ENCODE results near the gene CRYBA2. TPM values are rescaled to one million over a fixed set of nuclear protein-coding genes. Genes with fewer than 3 reads are reported as not detected.

The CRYBA2 gene
- total RNA-seq, 2 experiments from 2014 or later, result not detected

- H3K4me2 ChIP-seq (ENCODE audit: low read length), result no peak overlapping the region
- H3K79me2 ChIP-seq (ENCODE audit: insufficient read depth, low read depth, low read length), result no peaks in the 10 kb centered on the region
- no peak overlapping the region for H3K4me3 ChIP-seq (ENCODE audit: low read depth, low read length, poor library complexity, severe bottlenecking)
- no peak overlapping the region for H2AFZ ChIP-seq (ENCODE audit: low read length)
- no peak overlapping the region for H3K27ac ChIP-seq (ENCODE audit: low read depth, low read length, poor library complexity, severe bottlenecking)
- no peaks in the 10 kb centered on the region for H3K9me2 ChIP-seq (ENCODE audit: insufficient read depth, low read length)
- TF ChIP-seq EZH2phosphoT487 (IDR thresholded peaks at IDR 0.05; ENCODE audit: borderline replicate concordance, low read depth, low read length) (no peak), CTCF (conservative IDR thresholded peaks at IDR 0.05; ENCODE audit: low read length) (no peak)
- POLR2A ChIA-PET, result no interaction called here
- H3K4me1 ChIP-seq (ENCODE audit: insufficient read depth, low read length, poor library complexity, severe bottlenecking), result no peaks in the 10 kb centered on the region
- no peaks in the 10 kb centered on the region for H3K9me3 ChIP-seq (ENCODE audit: low read length)
- BruUV-seq (replicated peaks), result no TSS peak
- intact Hi-C loops (cut with micrococcal nuclease; ENCODE audit: unreplicated experiment), result no loop called here
- DNase-seq (ENCODE audit: low spot score), result no peak
- no peaks in the 10 kb centered on the region for H4K20me1 ChIP-seq (ENCODE audit: insufficient read depth, low read length)
- CTCF ChIA-PET (ENCODE audit: unreplicated experiment), result no interaction called here
- no peaks in the 10 kb centered on the region for H3K36me3 ChIP-seq (ENCODE audit: insufficient read depth, low read length)
Measured at GRCh38 chr2:218983263-218983933, 9.8 kb downstream of the CRYBA2 start.

GRCh38 chr2:218982586-218983262 is 10.5 kb downstream of the CRYBA2 start:
- no peak overlapping the region for H2AFZ ChIP-seq (ENCODE audit: low read length)
- H3K4me1 ChIP-seq (ENCODE audit: insufficient read depth, low read length, poor library complexity, severe bottlenecking), result no peaks in the 10 kb centered on the region
- H3K36me3 ChIP-seq (ENCODE audit: insufficient read depth, low read length), result no peaks in the 10 kb centered on the region
- H3K4me2 ChIP-seq (ENCODE audit: low read length), result no peak overlapping the region
- POLR2A ChIA-PET, result no interaction called here
- no peaks in the 10 kb centered on the region for H3K9me2 ChIP-seq (ENCODE audit: insufficient read depth, low read length)
- H3K27ac ChIP-seq (ENCODE audit: low read depth, low read length, poor library complexity, severe bottlenecking), result no peak overlapping the region
- no peak overlapping the region for H3K4me3 ChIP-seq (ENCODE audit: low read depth, low read length, poor library complexity, severe bottlenecking)
- no peaks in the 10 kb centered on the region for H3K9me3 ChIP-seq (ENCODE audit: low read length)
- CTCF ChIA-PET (ENCODE audit: unreplicated experiment), result interaction anchor here (0.6 kb wide), 1 partner anchor 60 kb away, joined by 3 read pairs; no protein-coding TSS in a partner anchor
- no peaks in the 10 kb centered on the region for H3K79me2 ChIP-seq (ENCODE audit: insufficient read depth, low read depth, low read length)
- DNase-seq (ENCODE audit: low spot score), result no peak
- BruUV-seq (replicated peaks), result no TSS peak
- no peak for TF ChIP-seq EZH2phosphoT487 (IDR thresholded peaks at IDR 0.05; ENCODE audit: borderline replicate concordance, low read depth, low read length)
- TF ChIP-seq CTCF (conservative IDR thresholded peaks at IDR 0.05; ENCODE audit: low read length), result no peak
- intact Hi-C loops (cut with micrococcal nuclease; ENCODE audit: unreplicated experiment), result no loop called here
- no peaks in the 10 kb centered on the region for H4K20me1 ChIP-seq (ENCODE audit: insufficient read depth, low read length)
